SH-SY5Y (cell line): ENCODE results near the gene DLL1.

Experiments used
- GATA2 ChIP-seq: IDR thresholded peaks from 2 replicates; pipeline ENCODE4 v1.6.1; 2011; ENCODE audit warnings: mild to moderate bottlenecking, low read depth, low read length
- GATA3 ChIP-seq: IDR thresholded peaks from 2 replicates; pipeline ENCODE4 v1.6.1; 2011; ENCODE audit warnings: low read depth, mild to moderate bottlenecking, low read length, moderate library complexity

Gene DLL1

GRCh38 chr6:170281331-170282292 lies 9.3 kb downstream of the DLL1 start:
- TF ChIP-seq GATA2 (no peak), GATA3 (no peak)

- TF ChIP-seq GATA3 = no peak
- no peak for TF ChIP-seq GATA2
Observed at GRCh38 chr6:170280689-170281045, 10.2 kb downstream of the DLL1 start.

- no peak for TF ChIP-seq GATA3
- TF ChIP-seq GATA2 = no peak
Observed at GRCh38 chr6:170279977-170280688, 10.7 kb downstream of the DLL1 start.

GRCh38 chr6:170279426-170279825 lies 11.5 kb downstream of the DLL1 start:
- no peak for TF ChIP-seq GATA2
- TF ChIP-seq GATA3 = no peak

- TF ChIP-seq GATA2 = no peak
- no peak for TF ChIP-seq GATA3
Observed at GRCh38 chr6:170278743-170279094, 12.2 kb downstream of the DLL1 start.

- TF ChIP-seq GATA2 = no peak
- no peak for TF ChIP-seq GATA3
Observed at GRCh38 chr6:170277893-170278742, 12.8 kb downstream of the DLL1 start.

GRCh38 chr6:170276369-170277057 lies 14.4 kb downstream of the DLL1 start:
- TF ChIP-seq GATA3 = no peak
- no peak for TF ChIP-seq GATA2

GRCh38 chr6:170274713-170275560 lies 15.9 kb downstream of the DLL1 start:
- TF ChIP-seq GATA3 = no peak
- TF ChIP-seq GATA2 = no peak

- no peak for TF ChIP-seq GATA3
- TF ChIP-seq GATA2 = no peak
Observed at GRCh38 chr6:170273681-170274080, 17.2 kb downstream of the DLL1 start.

- TF ChIP-seq GATA2 = no peak
- TF ChIP-seq GATA3 = no peak
Observed at GRCh38 chr6:170273191-170273590, 17.7 kb downstream of the DLL1 start.

- TF ChIP-seq GATA2 = no peak
- no peak for TF ChIP-seq GATA3
Observed at GRCh38 chr6:170272341-170273065, 18.4 kb downstream of the DLL1 start.

- TF ChIP-seq GATA3 (no peak), GATA2 (no peak)
Observed at GRCh38 chr6:170271771-170272314, 19.0 kb downstream of the DLL1 start.
